Prostate gland (tissue), 2 donors: Measurements from ENCODE around the gene NCAM1. TPM values are rescaled to one million over a fixed set of nuclear protein-coding genes. Genes with fewer than 3 reads are reported as not detected.
"Not testable (repeated sequence)": the region's sequence is repeated elsewhere in the genome, so short reads cannot be mapped to it uniquely, and the experiment has no call there.

Experiments used
- DNase-seq: peaks from one replicate; pipeline ENCODE4 v3.0.0-alpha.2; 2019; ENCODE audit warnings: low spot score
- H3K27ac ChIP-seq, 2 donors: fragments of 200-600 bp; sonication (generic); 2 replicates each; pipeline ENCODE4 v1.5.1; 2017 to 2019
- H3K27me3 ChIP-seq: fragments of 200-600 bp; sonication (generic); replicated peaks from 2 replicates; pipeline ENCODE4 v1.5.1; 2019; ENCODE audit not compliant: insufficient read depth
- H3K36me3 ChIP-seq, 2 donors: fragments of 200-600 bp; sonication (generic); 1 replicate in 1 of 2; 2 replicates in 1 of 2; pipeline versions ENCODE4 v1.5.1 to v1.8.1; 2017 to 2019
- H3K4me1 ChIP-seq: fragments of 200-600 bp; sonication (generic); replicated peaks from 2 replicates; pipeline ENCODE4 v1.5.1; 2019
- H3K4me3 ChIP-seq, 2 donors: fragments of 200-600 bp; sonication (generic); 2 replicates each; pipeline ENCODE4 v1.5.1; 2017 to 2019
- H3K9me3 ChIP-seq: fragments of 200-600 bp; sonication (generic); 2 replicates; pipeline ENCODE4 v1.5.1; 2017
- POLR2A ChIP-seq: fragments of 450-650 bp; IDR thresholded peaks from one replicate; pipeline ENCODE4 v1.6.1; 2016; ENCODE audit warnings: antibody characterized with exemption, mild to moderate bottlenecking
- POLR2AphosphoS5 ChIP-seq: sonication (generic); formaldehyde crosslinking; IDR thresholded peaks from one replicate; pipeline ENCODE4 v1.6.1; 2017; ENCODE audit warnings: antibody characterized with exemption
- WGBS: methylation state at CpG from one replicate; pipeline ENCODE4 v1.1.5; 2018; 5-methylcytosine and 5-hydroxymethylcytosine counted together
- intact Hi-C: fragments of 100-400 bp; cut with DNase I; formaldehyde crosslinking; loops from one replicate; pipeline ENCODE4 v1.14.2; 2022
- total RNA-seq, 2 donors: library from RNA; depleted of rRNA; stranded (reverse); fragments of >200 nt; gene quantifications; one replicate each; pipeline ENCODE4 v1.1.0, GENCODE V29; 2016
- TF ChIP-seq, protein P1 (sequence below), 4 experiments: fragments of 200-600 bp in 2 of 4; fragments of 450-650 bp in 2 of 4; sonication (generic) in 2 of 4; IDR thresholded peaks; 1 replicate in 3 of 4; 2 replicates in 1 of 4; pipeline ENCODE4 v1.5.1; 2016 to 2019; ENCODE audit warnings: antibody characterized with exemption in 4 of 4, mild to moderate bottlenecking in 2 of 4, moderate library complexity in 2 of 4

NCAM1 gene
- total RNA-seq, result 10 to 100 TPM in 1 of 2 donors, 1 to 10 TPM in 1; 3.8 to 39.7 TPM

DNA sequence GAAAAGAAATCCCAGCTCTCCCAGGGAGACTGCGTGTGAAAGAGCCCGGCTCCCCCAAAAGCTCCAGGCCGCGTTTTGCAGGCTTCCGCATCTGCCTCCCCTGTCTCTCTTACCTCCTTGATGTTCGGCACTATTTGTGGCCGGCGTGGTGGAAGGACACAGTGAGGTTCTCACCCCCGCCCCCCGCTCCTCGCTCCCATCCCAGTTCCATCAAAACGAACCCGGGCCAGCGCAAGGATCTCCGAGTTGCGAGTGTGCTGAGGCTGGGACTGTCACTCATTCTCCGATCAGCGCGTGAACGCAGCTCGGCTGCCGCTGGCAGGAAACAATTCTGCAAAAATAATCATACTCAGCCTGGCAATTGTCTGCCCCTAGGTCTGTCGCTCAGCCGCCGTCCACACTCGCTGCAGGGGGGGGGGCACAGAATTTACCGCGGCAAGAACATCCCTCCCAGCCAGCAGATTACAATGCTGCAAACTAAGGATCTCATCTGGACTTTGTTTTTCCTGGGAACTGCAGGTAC, at the start of gene NCAM1:
NCAM1 (plus strand) TSS at position 275 of the 523 bp plus-strand sequence.
- Histone ChIP-seq H3K9me3 (no peaks in the 10 kb centered on the region), H3K27me3 (peaks cover 14% of the 10 kb centered on the region), H3K36me3 (no peaks in the 10 kb centered on the region), H3K4me3 (peak within 1 kb of the TSS; percentile 31 to 36), H3K27ac (no peak within 1 kb of the TSS), H3K4me1 (no peaks in the 10 kb centered on the region)
- intact Hi-C loops, result loop anchor here (5.0 to 10.0 kb wide), 3 partner anchors 151 to 666 kb away; no protein-coding TSS in a partner anchor
- WGBS, result under 1% methylated on average over 28 of the region's 28 CpGs
- no peak for DNase-seq
- TF ChIP-seq, protein P1, sequence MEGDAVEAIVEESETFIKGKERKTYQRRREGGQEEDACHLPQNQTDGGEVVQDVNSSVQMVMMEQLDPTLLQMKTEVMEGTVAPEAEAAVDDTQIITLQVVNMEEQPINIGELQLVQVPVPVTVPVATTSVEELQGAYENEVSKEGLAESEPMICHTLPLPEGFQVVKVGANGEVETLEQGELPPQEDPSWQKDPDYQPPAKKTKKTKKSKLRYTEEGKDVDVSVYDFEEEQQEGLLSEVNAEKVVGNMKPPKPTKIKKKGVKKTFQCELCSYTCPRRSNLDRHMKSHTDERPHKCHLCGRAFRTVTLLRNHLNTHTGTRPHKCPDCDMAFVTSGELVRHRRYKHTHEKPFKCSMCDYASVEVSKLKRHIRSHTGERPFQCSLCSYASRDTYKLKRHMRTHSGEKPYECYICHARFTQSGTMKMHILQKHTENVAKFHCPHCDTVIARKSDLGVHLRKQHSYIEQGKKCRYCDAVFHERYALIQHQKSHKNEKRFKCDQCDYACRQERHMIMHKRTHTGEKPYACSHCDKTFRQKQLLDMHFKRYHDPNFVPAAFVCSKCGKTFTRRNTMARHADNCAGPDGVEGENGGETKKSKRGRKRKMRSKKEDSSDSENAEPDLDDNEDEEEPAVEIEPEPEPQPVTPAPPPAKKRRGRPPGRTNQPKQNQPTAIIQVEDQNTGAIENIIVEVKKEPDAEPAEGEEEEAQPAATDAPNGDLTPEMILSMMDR (IDR thresholded peaks at IDR 0.05), result no peak
- TF ChIP-seq POLR2AphosphoS5 (no peak), POLR2A (no peak)

DNA sequence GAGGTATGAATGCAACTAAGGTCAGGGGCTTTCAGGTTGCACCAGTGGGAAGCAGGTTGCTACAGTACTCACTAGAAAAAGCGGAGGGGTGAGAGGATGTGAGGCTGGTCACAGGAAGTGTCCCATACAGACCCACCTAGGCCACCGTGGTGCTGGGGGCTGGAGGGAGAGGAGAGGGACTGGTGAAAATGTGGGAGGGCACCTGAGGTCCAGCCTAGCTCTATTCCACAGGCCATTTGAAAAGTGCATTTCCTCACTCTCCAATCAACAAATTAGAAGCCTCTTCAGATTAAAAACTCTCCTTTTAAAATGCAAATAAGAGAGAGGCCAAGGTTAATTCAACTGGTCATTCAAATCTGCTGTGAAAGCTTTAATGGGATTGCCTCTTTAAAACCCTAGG, 38.6 kb upstream of the NCAM1 start:
- intact Hi-C loops, result no loop called here
- H3K27me3 ChIP-seq, result peaks cover 3% of the 10 kb centered on the region
- H3K36me3 ChIP-seq, result no peaks in the 10 kb centered on the region
- DNase-seq, result no peak
- no peak for TF ChIP-seq POLR2AphosphoS5
- no peak for TF ChIP-seq POLR2A
- TF ChIP-seq, protein P1 (IDR thresholded peaks at IDR 0.05), result no peak
- WGBS, result 66% methylated on average over 2 of the region's 2 CpGs
- no peak overlapping the region for H3K27ac ChIP-seq
- H3K4me1 ChIP-seq, result no peaks in the 10 kb centered on the region
- H3K4me3 ChIP-seq, result no peak overlapping the region
- H3K9me3 ChIP-seq, result no peaks in the 10 kb centered on the region

DNA sequence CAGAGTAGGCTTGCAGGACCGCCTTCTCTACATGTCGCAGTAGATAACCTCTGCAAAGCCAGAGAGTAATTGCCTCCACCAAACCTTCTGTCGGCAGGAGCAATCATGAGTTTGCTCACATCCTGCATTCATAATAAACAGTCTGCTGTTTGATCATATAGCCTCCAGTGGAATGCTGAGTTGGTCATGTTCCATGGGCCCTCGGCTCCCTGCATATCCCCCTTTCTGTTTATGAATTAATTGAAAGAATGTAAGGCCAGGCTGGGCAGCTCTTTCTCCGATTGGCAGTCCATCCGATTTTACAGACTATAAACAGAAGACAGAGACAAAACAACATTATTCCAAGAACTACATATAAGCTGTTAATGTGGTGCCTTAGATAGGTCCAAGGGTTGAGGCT, 36.4 kb upstream of the NCAM1 start:
- H3K4me3 ChIP-seq, H3K36me3 ChIP-seq, intact Hi-C loops, DNase-seq, H3K27ac ChIP-seq, H3K4me1 ChIP-seq, H3K27me3 ChIP-seq, H3K9me3 ChIP-seq: not testable (repeated sequence)
- 71% methylated on average over 6 of the region's 6 CpGs for WGBS

DNA sequence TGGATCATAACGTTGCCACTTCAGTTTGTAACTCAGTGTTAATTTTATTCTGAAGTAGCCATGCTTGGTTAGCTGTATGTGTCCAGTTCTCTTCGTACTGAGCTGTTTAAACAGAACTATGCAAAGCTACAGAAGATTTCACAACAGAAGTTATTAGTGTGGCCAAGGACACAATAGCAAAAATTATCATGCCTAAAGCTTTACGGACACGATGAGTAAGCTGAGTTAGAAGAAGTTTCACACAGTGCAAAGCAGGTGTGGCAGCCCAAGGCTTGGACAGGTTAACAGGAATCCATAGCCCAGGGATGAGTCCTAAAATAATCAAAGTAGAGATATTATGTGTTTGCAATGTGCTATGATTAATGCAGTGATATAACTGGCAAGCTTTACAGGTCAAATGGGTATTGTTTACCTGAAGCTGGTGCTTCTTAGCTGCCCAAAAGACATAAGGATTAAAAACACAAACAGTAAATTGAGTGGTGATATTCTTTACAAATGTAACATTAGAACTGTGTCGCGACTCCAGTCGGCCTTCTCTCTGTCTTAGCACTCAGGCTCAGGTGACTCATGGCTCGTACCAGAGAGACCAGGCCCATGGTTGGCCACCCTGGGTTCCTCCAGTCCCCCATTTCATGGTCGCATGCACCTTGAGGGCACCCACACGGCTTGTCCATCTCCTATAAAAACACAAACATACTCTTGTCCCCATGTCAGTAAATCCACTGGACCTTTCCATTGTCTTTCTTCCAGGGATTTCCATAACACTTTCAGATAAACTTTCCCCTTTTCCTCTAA, 35.5 kb upstream of the NCAM1 start:
- no peaks in the 10 kb centered on the region for H3K36me3 ChIP-seq
- H3K27ac ChIP-seq, result no peak overlapping the region
- 69% methylated on average over 10 of the region's 10 CpGs for WGBS
- no peaks in the 10 kb centered on the region for H3K4me1 ChIP-seq
- peaks cover 3% of the 10 kb centered on the region for H3K27me3 ChIP-seq
- intact Hi-C loops, result no loop called here
- no peak for TF ChIP-seq POLR2AphosphoS5
- H3K4me3 ChIP-seq, result no peak overlapping the region
- no peaks in the 10 kb centered on the region for H3K9me3 ChIP-seq
- no peak for DNase-seq

DNA sequence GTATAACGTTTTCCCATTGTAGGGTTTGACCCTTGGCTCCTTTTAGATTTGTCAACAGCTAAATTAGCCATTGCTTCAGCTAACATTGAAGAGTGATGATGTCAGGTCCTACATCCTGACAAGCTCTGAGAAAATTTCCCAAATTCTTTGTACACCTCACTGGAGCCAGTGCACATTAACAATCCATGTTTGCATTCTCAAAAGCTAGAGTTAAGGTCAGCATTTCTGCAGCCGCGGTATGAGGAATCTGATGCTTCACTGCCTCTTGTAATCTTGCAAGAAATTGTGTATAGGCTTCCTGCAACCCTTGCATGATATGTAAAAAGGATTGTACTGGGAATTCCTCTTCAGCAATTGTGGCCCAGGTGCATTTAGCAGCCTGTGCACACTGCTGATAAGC, 33.1 kb upstream of the NCAM1 start:
- Histone ChIP-seq H3K9me3 (no peaks in the 10 kb centered on the region), H3K27ac (no peak overlapping the region), H3K36me3 (no peaks in the 10 kb centered on the region), H3K4me1 (no peaks in the 10 kb centered on the region), H3K4me3 (no peak overlapping the region), H3K27me3 (no peaks in the 10 kb centered on the region)
- TF ChIP-seq, protein P1 (IDR thresholded peaks at IDR 0.05), result no peak
- TF ChIP-seq POLR2AphosphoS5, result no peak
- no peak for TF ChIP-seq POLR2A
- 64% methylated on average over 3 of the region's 3 CpGs for WGBS
- intact Hi-C loops, result no loop called here
- DNase-seq, result no peak

DNA sequence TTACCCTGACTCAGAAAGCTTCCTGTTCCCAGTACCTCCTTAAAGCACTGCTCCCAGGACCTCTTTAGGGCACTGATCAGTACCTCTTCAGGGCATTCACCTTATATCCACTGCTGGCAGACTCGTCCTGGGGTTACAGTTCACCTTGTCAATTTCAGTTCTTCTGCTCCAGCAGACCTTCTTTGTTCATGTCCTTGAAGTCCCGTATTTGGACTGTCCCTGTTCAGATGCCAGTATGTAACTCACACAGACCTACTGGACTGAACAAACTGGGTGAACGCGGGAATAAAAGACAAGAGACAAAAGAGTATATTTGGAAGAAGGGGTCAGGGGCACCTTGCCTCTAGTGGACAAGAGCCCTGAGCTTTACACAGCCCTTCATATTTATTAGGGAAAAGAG, 31.8 kb upstream of the NCAM1 start:
- intact Hi-C loops, result no loop called here
- DNase-seq, result no peak
- no peak for TF ChIP-seq POLR2A
- TF ChIP-seq, protein P1 (IDR thresholded peaks at IDR 0.05), result no peak
- TF ChIP-seq POLR2AphosphoS5, result no peak
- Histone ChIP-seq H3K27ac (no peak overlapping the region), H3K4me1 (no peaks in the 10 kb centered on the region), H3K4me3 (no peak overlapping the region), H3K9me3 (no peaks in the 10 kb centered on the region), H3K27me3 (no peaks in the 10 kb centered on the region), H3K36me3 (no peaks in the 10 kb centered on the region)
- 83% methylated on average over 4 of the region's 4 CpGs for WGBS
